GM21528 (cell line): Measurements from ENCODE around the gene PLEKHB1.

ENCODE experiments used
- ATAC-seq: cut with Tn5 transposase; IDR thresholded peaks from one replicate; pipeline ENCODE4 v1.9.1; 2021; ENCODE audit warnings: mild to moderate bottlenecking, moderate library complexity; ENCODE audit not compliant: unreplicated experiment, low FRiP score

Gene PLEKHB1

DNA sequence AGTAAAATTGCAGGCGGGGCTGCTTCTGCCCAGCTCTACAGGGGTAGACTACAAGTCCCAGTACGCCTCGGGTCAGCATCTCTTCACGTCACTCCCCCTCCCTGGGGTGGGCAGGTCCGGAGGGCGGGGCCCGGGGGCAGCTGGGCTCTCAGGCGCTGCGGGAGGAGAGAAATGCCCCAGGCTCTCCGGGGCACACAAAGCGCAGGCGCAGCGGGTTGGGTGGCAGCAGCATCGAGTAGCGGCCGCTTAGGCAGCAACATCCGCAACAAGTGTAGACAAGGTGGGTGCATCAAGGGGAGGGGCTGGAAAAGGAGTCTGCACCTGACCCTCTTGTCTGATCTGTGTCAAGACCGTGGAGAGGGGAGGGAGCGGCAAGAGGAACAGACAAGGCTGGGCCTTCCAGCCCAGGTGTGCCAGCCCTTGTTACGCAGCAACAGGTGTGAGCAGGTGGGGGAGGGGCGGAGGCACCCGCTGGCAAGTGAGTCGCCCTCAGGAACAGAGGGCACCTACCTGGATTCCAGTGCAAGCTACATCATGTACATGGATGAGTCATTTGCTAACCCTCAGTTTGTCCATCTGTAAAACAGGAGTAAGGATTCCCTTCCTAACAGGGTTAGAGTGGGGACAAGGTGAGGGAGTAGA, 1.2 kb downstream of the PLEKHB1 start:
- ATAC-seq = peak; percentile 71

DNA sequence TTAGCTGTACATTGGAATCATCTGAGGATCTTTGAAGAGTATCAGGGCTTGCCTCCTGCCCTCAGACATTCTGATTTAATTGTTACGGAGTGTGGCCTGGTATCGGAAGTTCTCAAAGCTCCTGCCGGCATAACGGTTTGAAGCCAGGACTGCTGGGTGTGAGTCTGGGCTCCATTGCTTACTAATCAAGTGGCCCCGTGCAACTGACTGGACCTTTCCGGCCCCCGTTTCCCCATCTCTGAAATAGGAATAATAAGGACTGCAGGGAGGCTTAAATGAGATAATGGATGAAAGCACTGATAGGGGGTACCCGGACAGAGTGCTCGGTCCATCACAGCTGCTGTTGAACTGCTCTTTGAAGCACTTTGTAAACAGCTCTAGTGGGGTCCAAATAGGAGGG, 1.7 kb downstream of the PLEKHB1 start:
- no peak for ATAC-seq

DNA sequence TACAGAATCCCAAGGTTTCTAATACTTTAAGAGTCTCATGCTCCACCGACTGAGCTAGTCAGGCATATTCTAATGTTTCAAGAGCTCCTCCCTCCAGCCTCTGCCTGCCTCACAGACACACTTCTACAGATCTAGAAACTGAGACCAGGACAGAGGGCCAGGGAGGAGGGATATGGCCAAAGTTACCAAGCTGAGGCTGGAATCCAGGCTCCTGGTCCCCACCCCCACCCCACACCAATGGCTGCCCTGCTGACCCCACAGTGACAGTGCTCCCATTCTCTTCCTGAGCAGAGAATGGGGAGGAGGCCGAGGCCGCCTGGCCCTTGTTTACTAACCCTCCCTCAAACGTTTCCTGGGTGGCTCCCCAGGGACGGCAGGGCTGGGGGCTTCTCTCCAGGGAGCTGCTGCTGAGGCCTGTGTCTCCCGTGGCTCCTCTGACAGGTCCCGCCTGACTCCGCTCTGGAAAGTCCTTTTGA, 2.2 kb downstream of the PLEKHB1 start:
- no peak for ATAC-seq

DNA sequence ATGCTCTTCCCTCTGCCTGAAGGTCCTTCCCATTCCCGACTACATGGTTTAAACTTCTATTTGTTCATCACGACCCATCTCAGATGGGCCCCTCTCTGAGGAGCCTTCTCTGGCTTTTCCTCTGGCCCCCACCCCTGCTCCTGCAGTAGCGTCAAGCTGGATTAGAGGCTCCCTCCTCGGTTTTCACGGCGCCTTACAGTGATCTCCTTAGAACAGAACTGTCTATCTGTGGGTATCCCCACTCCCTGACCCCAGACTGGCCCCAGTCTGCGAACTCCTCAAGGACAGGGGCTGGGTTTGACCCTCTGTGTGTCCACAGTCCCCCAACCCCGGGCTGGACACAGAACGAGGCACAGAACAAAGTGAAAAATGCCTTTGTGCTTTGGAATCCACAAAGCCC, 2.8 kb downstream of the PLEKHB1 start:
- ATAC-seq = no peak

- no peak for ATAC-seq
These were observed 4.0 kb downstream of the PLEKHB1 start for GRCh38 chr11:73650400-73650799.

GRCh38 chr11:73651252-73651651, 4.9 kb downstream of the PLEKHB1 start:
- ATAC-seq = no peak

GRCh38 chr11:73651661-73652045, 5.3 kb downstream of the PLEKHB1 start:
- no peak for ATAC-seq

GRCh38 chr11:73652046-73652730, 5.8 kb downstream of the PLEKHB1 start:
- ATAC-seq = no peak

DNA sequence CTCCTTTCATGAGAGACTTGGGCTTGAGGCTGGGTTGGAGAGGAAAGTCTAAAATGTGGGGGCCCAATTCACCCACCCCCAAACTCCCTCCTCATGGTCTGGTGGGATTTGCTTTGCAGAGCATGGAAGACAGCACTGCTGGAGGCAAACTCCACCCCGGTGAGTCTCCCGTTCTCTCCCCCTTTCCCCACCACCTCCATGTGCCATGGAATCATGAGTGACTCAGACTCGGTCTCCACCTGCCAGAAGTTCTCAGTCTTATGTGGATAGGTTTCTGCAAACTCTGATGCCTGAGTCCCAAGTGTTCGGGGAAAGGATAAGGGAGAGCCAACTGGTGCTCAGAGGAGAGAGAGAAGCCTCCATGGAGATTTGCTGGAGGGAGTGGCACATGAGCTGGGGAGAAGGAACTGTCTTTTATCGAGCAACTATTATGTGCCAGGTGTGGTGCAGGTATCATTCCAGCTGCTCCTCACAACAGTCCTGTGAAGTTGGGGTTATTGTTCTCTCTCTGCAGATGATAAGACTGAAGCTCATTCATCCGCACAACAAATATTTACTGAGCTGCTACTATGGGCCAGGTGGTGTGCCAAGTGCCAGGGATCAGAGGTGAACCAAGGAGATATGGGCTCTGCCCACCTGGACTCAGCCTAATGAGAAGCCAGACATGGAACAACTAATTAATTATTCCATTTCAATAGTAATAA, 6.6 kb downstream of the PLEKHB1 start:
- no peak for ATAC-seq

DNA sequence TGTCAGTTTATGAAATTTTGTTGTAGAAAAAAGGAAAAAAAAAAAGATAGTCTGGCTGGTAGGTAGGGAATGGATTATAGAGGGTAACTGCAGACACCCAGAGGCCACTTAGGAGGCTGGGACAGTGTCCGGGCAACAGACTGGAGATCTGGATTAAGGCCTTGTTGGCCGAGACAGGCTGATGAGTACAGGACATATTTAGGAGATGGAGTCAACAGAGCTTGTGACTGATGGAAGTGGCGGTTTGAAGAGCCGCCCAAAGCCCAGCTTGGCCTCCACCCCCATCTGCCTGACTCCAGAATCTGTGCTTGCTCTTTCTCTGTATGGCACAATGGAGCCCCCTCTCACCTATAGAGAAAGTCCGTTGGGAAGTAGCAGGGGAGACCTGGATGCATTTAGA, 7.6 kb downstream of the PLEKHB1 start:
- ATAC-seq = no peak

DNA sequence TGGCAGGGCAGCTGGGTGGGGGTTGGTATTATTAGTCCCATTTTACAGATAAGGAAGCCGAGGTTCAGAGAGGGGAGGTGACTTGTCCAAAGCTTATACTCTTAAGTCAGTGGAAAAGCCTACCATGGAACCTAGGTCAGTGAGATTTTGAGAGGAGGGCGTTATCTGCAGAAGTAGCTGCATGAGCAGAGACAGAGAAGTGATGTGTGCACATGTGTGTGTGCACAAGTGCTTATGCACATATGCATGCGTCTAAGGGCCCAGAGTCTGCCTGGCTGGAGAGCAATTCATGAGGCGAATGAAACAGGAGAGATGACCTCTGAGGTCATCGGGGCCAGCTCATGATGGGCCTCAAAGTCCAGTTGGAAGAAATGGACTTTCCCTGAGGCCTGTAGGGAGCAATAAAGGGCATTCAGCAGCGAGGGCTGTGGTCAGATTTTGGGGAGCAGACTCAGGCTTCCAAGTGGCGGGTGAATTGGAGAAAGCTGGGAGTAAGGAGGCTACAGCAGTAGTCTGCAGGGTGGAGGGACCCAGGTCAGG, 8.2 kb downstream of the PLEKHB1 start:
- ATAC-seq = no peak

DNA sequence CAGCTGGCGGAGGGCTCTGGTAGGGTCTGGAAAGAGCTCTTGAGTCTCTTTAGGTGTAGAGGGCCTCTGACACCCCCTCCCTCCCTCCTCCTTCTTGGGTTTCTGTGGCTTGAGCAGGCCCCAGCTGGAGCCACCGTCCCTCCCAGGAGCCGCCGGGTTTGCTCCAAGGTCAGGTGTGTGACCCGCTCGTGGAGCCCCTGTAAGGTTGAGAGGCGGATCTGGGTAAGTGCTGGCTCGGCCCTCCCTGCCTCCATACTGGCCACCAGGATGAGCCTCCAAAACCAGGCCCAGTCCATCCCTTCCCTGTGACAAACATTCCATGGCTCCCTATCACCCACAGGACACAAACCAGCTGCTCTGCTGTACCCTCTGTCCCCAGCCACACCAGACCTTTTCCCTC, 9.3 kb downstream of the PLEKHB1 start:
- no peak for ATAC-seq

DNA sequence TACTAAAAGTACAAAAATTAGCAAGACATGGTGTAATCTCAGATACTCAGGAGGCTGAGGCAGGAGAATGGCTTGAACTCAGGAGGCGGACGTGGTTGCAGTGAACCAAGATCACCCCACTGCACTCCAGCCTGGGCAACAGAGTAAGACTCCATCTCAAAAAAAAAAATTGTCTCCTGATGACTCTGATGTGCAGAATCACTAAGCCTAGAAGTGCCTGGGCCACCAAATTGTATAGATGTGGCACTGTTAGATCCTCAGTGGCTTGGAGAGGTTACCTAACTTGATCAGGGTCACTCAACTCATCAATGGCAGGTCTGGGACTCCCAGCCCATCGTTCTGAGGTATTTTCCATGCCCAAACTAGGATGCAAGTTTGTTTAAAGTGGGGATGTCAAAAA, 10.6 kb downstream of the PLEKHB1 start:
- no peak for ATAC-seq

- ATAC-seq = no peak
These were observed 13.6 kb downstream of the PLEKHB1 start for GRCh38 chr11:73659961-73660360.

- ATAC-seq = no peak
These were observed 14.2 kb downstream of the PLEKHB1 start for GRCh38 chr11:73660497-73661034.

- ATAC-seq = peak; percentile 61
These were observed 14.8 kb downstream of the PLEKHB1 start for GRCh38 chr11:73661035-73661628.

- ATAC-seq = no peak
These were observed 16.2 kb downstream of the PLEKHB1 start for GRCh38 chr11:73662445-73663157.

- no peak for ATAC-seq
These were observed 17.5 kb downstream of the PLEKHB1 start for GRCh38 chr11:73663604-73664495.

DNA sequence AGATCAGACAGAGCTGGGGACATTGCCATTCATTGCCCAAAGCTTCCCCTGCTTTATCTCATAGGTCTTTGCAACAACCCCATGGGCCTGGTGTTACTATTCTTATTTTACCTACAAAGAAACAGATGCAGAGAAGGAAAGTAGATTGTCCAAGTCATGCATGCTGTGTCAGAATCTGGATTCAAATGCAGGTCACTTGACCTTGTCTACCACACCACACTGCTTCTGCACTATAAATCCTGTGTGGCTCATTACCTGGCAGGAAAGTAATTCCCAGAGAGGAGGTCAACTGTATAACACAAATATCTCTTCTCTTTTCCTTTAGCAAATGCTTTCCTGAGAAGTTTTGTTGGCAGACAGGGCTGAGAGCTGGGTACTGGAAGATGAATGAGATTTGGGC, 18.5 kb downstream of the PLEKHB1 start:
- no peak for ATAC-seq
